Right renal cortex interstitium (tissue), 3 donors: ENCODE results near the gene HLA-F. TPM values are rescaled to one million over a fixed set of nuclear protein-coding genes. Genes with fewer than 3 reads are reported as not detected.

Experiments
- DNase-seq, 3 donors: peaks; one replicate each; pipeline ENCODE4 v3.0.0-alpha.2; 2013; ENCODE audit warnings: low read depth in 3 of 3, low spot score in 2 of 3
- polyA plus RNA-seq, 3 donors: library from polyadenylated mRNA; unstranded; fragments of 120-200 nt; gene quantifications; one replicate each; pipeline ENCODE4 v1.2.1, GENCODE V29; 2013; ENCODE audit not compliant: insufficient read length in 3 of 3

Gene HLA-F
- polyA plus RNA-seq, 3 donors: 4.7 to 8.8 (median 5.5) TPM

- no peak for DNase-seq
Measured at GRCh38 chr6:29758761-29759160, 35.5 kb downstream of the HLA-F start.

DNA sequence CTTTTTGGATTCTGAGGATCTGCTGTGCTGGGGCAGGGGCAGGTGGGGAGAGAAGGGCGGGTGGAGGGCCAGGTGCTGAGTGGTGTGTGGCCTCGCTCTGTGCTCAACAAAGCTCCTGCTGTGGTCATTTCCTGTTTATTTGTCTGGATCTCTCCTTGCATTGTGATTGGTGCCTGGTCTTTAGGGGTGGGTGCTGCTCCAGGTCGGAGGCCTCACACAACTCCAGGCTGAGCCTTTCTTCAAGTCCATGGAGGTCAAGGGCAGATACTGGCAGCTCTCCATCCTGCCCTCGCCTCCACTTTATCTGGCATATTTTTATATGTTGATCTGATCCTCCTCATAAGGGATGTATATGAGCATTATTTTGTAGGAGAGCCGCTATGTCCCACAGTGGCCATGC is 36.2 kb downstream of the HLA-F start:
- DNase-seq: no peak

DNA sequence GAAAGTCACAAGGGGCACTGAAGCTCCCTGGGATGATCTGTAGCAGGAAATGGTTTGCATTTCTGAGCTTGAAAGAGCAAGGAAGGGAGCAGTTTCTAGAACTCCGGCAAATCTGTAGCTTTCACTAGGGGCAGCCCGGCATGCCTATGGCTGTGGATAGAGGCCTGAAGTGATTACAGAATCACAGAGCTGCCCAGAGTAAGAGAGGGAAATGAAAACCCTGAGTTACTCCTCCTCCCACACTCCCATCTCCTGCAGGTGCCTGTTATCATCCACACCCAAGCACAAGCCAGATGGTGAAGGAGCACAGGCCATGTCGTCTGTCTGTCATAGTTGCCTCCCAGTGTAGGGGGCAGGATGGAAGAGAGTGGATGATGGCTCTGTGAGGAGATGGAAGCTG is 37.1 kb downstream of the HLA-F start:
- no peak for DNase-seq

DNA sequence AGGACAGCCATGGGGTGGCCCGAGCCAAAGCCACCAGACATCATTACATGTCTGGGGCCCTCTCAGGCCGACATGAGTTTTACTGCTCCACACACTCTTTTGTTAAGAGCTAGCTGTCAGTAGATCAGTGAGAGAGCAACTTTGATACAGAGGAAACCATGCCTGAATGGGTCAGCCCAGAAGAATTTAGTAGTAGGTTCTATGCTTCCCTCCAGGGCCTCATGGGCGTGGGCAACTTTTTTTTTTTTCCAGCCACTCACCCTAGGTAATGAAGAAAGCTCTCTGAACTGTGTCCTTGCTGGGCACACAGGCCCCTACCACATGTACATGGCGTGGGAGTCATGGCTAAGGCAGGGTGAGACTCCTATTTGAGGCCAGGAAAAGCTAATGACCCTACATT is 38.8 kb downstream of the HLA-F start:
- no peak for DNase-seq

DNA sequence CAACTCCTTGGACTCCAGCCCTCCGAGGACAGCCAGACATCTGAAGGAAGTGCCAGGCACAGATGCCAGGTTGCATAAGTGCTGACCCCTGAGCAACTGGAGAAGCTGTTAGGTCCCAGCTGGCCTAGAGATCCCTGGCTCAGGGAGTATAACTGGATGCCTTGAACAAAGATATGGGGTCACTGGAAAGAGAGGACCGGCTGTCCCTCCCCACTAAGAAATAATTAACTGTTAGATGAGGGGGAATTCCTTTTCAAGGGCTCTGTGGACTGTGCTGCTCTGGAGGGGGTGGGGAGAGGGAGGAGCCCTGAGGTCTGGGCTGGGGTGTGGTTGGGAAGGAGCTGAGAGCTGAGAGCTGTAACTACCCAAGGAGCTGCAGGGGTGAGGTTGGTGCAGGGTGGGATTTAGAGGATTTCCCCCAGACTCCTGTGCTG is 39.6 kb downstream of the HLA-F start:
- DNase-seq: no peak

DNA sequence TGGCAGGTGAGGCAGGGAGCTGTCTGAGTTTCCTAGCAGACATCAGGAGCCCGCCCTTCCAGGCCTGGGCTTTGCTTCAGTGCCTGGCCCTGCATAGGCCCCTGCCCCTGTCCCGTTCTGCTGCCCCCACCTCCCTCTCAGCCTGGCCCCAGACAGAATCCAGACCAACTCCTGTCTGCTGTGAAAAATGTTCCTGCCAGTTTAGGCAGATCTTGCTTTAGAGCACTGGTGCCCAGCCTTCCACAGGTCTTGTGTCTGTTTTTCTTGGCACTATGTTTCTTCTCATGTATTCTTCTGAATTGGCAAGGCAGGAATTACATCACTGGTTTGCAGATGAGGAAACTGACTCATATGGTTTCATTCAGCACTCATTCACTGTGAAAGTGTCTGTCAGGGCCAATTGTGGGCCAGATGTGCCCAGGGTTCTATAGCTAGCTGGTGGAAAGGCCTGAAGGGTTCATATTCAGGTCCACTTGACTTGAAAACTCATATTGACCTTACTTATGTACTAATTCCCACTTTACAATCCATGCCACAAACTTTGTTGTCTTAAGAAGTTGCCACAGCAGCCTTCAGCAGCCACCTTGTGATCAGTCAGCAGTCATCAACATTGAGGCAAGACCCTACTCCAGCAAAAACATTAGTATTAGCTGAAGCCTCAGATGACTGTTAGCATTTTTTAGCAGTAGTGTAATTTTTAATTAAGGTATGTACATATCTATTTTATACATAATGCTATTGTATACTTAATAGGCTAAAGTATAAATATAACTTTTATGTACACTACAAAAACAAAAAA is 40.5 kb downstream of the HLA-F start:
- no peak for DNase-seq

- no peak for DNase-seq
Measured at GRCh38 chr6:29764422-29765196, 41.4 kb downstream of the HLA-F start.

- no peak for DNase-seq
Measured at GRCh38 chr6:29769336-29769735, 46.1 kb downstream of the HLA-F start.

DNA sequence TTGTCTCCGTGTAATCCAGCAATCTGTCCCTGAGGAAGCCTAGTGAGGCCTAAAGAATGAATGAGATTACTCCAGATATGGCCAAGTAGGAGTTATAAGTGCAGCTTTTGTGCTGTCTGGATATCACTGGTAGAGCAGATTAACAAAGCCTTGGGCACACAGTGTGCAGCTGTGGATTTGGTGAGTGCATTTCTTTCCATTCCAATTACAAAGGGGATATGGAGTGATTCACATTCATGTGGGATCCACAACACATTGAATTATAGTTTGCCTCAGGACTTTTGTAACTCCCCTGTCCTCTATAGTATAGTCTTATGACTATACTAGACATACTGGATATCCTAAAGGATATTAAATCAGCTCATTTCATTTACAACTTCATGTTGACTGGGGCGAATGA is 47.1 kb downstream of the HLA-F start:
- DNase-seq: no peak

DNA sequence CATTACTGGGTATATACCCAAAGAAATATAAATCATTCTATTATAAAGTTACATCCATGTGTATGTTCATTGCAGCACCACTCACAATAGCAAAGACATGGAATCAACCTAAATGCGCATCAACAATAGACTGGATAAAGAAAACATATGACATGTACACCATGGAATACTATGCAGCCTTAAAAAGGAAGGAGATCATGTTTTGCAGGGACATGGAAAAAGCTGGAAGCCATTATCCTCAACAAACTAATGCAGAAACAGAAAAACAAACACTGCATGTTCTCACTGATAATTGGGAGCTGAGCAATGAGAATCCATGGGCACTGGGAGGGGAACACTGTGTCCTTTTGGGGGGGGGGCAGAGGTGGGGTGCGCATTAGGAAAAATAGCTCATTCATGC is 53.5 kb downstream of the HLA-F start:
- no peak for DNase-seq

Other genes starting within 250 kb of the HLA-F start
- not detected for gene MAS1L, start 235.5 kb upstream of the HLA-F start, polyA plus RNA-seq
- 1 to 10 TPM in 2 of 3 donors, under 1 TPM in 1; 0.75 to 2.3 (median 1.2) TPM for gene UBD, start 163.7 kb upstream of the HLA-F start, polyA plus RNA-seq
- under 1 TPM in 2 of 3 donors, not detected in 1; 0.07 to 0.18 TPM for gene OR2H2, start 138.3 kb upstream of the HLA-F start, polyA plus RNA-seq
- gene GABBR1, start 90.3 kb upstream of the HLA-F start, polyA plus RNA-seq: 10 to 100 TPM; 35.7 to 49.9 (median 42.7) TPM
- not detected for gene MOG, start 66.3 kb upstream of the HLA-F start, polyA plus RNA-seq
- gene ZFP57, start 42.3 kb upstream of the HLA-F start, polyA plus RNA-seq: under 1 TPM; 0.11 to 0.25 (median 0.20) TPM
- 10 to 100 TPM in 1 of 3 donors, 1 to 10 TPM in 1, under 1 TPM in 1; 0.51 to 17.0 (median 6.2) TPM for gene HLA-G, start 104.4 kb downstream of the HLA-F start, polyA plus RNA-seq
- gene HLA-A, start 219.1 kb downstream of the HLA-F start, polyA plus RNA-seq: 100 to 1,000 TPM; 154 to 222 (median 202) TPM